Ammon's horn (tissue), 1 donor: ENCODE data around the gene MYO9B.
"Not testable (repeated sequence)": the region's sequence is repeated elsewhere in the genome, so short reads cannot be mapped to it uniquely, and the experiment has no call there.

Source experiments
- DNase-seq: peaks from one replicate; pipeline ENCODE4 v3.0.0-alpha.2; 2016; ENCODE audit warnings: low spot score

The MYO9B gene

GRCh38 chr19:17183271-17183761, 107.7 kb downstream of the MYO9B start:
- DNase-seq = no peak

GRCh38 chr19:17183858-17184321, 108.3 kb downstream of the MYO9B start:
- DNase-seq = no peak

- peak; percentile 18 for DNase-seq
Measured at GRCh38 chr19:17184371-17184841, 108.8 kb downstream of the MYO9B start.

GRCh38 chr19:17185590-17185989, 110.0 kb downstream of the MYO9B start:
- no peak for DNase-seq

- not testable (repeated sequence) for DNase-seq
Measured at GRCh38 chr19:17191736-17192135, 116.2 kb downstream of the MYO9B start.

- no peak for DNase-seq
Measured at GRCh38 chr19:17192751-17193150, 117.2 kb downstream of the MYO9B start.

GRCh38 chr19:17194608-17195007, 119.0 kb downstream of the MYO9B start:
- no peak for DNase-seq

- DNase-seq = no peak
Measured at GRCh38 chr19:17195106-17195505, 119.5 kb downstream of the MYO9B start.

- DNase-seq = no peak
Measured at GRCh38 chr19:17196610-17197009, 121.0 kb downstream of the MYO9B start.

- DNase-seq = no peak
Measured at GRCh38 chr19:17197666-17198065, 122.1 kb downstream of the MYO9B start.

- no peak for DNase-seq
Measured at GRCh38 chr19:17200408-17201079, 125.0 kb downstream of the MYO9B start.

- DNase-seq = no peak
Measured at GRCh38 chr19:17202249-17202648, 126.7 kb downstream of the MYO9B start.

GRCh38 chr19:17202713-17203112, 127.1 kb downstream of the MYO9B start:
- DNase-seq = no peak

- peak; percentile 52 for DNase-seq
Measured at GRCh38 chr19:17205237-17206140, 129.9 kb downstream of the MYO9B start.

GRCh38 chr19:17206736-17207581, 131.4 kb downstream of the MYO9B start:
- DNase-seq = no peak

- DNase-seq = no peak
Measured at GRCh38 chr19:17209126-17210036, 133.8 kb downstream of the MYO9B start.

- DNase-seq = no peak
Measured at GRCh38 chr19:17210296-17210695, 134.7 kb downstream of the MYO9B start.

GRCh38 chr19:17211547-17212446, 136.2 kb downstream of the MYO9B start:
- DNase-seq = no peak

GRCh38 chr19:17213334-17213733, 137.8 kb downstream of the MYO9B start:
- no peak for DNase-seq
